ENCODE data around the gene BEND7. TPM values are rescaled to one million over a fixed set of nuclear protein-coding genes. Genes with fewer than 3 reads are reported as not detected.

The BEND7 gene
- total RNA-seq, 1 donor from 2014 or later: 15.8 TPM

DNA sequence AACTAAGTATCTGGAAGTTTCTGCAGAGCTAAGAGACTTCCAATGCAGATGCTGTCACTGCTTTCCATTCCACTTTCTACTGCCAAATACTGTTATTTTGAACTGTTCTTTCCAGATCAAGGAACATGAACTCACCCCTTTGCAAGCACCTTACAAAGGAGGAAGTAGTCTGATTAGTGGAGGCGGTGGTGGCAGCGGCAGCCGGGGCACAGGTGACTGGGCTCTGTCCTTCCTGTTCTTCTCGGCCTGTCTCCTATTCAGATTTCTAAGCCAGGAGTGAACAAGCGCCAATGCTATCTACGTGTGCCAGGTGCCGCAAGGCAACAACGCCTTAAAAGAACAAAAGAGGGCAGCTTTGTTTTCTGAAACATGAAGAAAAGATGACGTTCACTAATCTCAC is 44.9 kb downstream of the BEND7 start:
- no peak for DNase-seq (ENCODE audit: low spot score)
- no peak for TF ChIP-seq CTCF (IDR thresholded peaks at IDR 0.05)
- Mint-ChIP-seq H3K27me3 (ENCODE audit: low read depth) (no peaks in the 10 kb centered on the region), H3K4me1 (ENCODE audit: low read depth) (no peaks in the 10 kb centered on the region), H3K4me3 (ENCODE audit: unreplicated experiment) (no peak overlapping the region), H3K36me3 (ENCODE audit: low read depth) (peaks cover 7% of the 10 kb centered on the region), H3K9me3 (ENCODE audit: low read depth) (no peaks in the 10 kb centered on the region), H3K27ac (ENCODE audit: unreplicated experiment) (no peak overlapping the region)

GRCh38 chr10:13483073-13483472 is 45.7 kb downstream of the BEND7 start:
- no peak overlapping the region for H3K27ac Mint-ChIP-seq (ENCODE audit: unreplicated experiment)
- H3K4me3 Mint-ChIP-seq (ENCODE audit: unreplicated experiment): no peak overlapping the region
- no peaks in the 10 kb centered on the region for H3K4me1 Mint-ChIP-seq (ENCODE audit: low read depth)
- no peak for TF ChIP-seq CTCF (IDR thresholded peaks at IDR 0.05)
- no peaks in the 10 kb centered on the region for H3K27me3 Mint-ChIP-seq (ENCODE audit: low read depth)
- no peak for DNase-seq (ENCODE audit: low spot score)
- H3K36me3 Mint-ChIP-seq (ENCODE audit: low read depth): peaks cover 7% of the 10 kb centered on the region
- H3K9me3 Mint-ChIP-seq (ENCODE audit: low read depth): no peaks in the 10 kb centered on the region

GRCh38 chr10:13481690-13482089 is 47.1 kb downstream of the BEND7 start:
- Mint-ChIP-seq H3K9me3 (ENCODE audit: low read depth) (no peaks in the 10 kb centered on the region), H3K4me3 (ENCODE audit: unreplicated experiment) (no peak overlapping the region), H3K27me3 (ENCODE audit: low read depth) (no peaks in the 10 kb centered on the region), H3K27ac (ENCODE audit: unreplicated experiment) (no peak overlapping the region), H3K36me3 (ENCODE audit: low read depth) (peaks cover 7% of the 10 kb centered on the region), H3K4me1 (ENCODE audit: low read depth) (no peaks in the 10 kb centered on the region)
- DNase-seq (ENCODE audit: low spot score): no peak
- no peak for TF ChIP-seq CTCF (IDR thresholded peaks at IDR 0.05)

DNA sequence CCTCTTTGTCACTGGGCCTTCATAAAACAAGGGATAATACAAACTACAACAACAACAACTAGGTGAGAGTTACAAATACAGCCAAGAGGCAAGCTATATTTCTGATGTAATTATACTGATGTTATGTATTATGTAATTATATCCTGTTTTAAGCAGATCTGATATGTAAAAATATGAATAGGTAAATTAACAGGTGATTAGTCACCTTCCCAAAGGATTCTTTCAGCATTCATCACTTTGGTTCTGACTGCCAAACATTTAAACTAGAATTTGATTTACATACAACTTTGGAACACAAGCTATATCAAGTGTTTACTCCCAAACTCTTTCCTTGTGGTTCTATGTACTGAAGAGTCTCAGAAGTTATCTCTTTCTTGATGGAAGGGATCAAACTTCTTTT is 53.7 kb downstream of the BEND7 start:
- DNase-seq (ENCODE audit: low spot score): no peak
- Mint-ChIP-seq H3K9me3 (ENCODE audit: low read depth) (no peaks in the 10 kb centered on the region), H3K4me1 (ENCODE audit: low read depth) (no peaks in the 10 kb centered on the region)

DNA sequence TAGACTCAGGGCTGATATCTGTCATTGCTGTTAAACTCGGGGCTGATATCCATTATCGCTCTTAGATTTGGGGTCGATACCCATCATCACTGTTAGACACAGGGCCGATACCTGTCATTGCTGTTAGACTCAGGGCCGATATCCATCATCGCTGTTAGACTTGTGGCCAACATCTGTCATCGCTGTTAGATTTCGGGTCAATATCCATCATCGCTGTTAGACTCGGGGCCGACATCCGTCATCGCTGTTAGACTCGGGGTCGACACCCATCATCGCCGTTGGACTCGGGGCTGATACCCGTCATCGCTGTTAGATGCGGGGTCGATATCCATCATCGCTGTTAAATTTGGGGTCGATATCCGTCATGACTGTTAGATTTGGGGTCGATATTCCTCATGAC is 54.8 kb downstream of the BEND7 start:
- no peaks in the 10 kb centered on the region for H3K4me1 Mint-ChIP-seq (ENCODE audit: low read depth)
- H3K36me3 Mint-ChIP-seq (ENCODE audit: low read depth): no peaks in the 10 kb centered on the region
- H3K27me3 Mint-ChIP-seq (ENCODE audit: low read depth): no peaks in the 10 kb centered on the region
- no peak for TF ChIP-seq CTCF (IDR thresholded peaks at IDR 0.05)
- no peak overlapping the region for H3K27ac Mint-ChIP-seq (ENCODE audit: unreplicated experiment)
- H3K4me3 Mint-ChIP-seq (ENCODE audit: unreplicated experiment): no peak overlapping the region
- no peak for DNase-seq (ENCODE audit: low spot score)
- H3K9me3 Mint-ChIP-seq (ENCODE audit: low read depth): no peaks in the 10 kb centered on the region

More for the DNA sequence above, 53.7 kb downstream of the BEND7 start:
- Mint-ChIP-seq H3K27me3 (ENCODE audit: low read depth) (no peaks in the 10 kb centered on the region), H3K4me3 (ENCODE audit: unreplicated experiment) (no peak overlapping the region), H3K36me3 (ENCODE audit: low read depth) (peaks cover 2% of the 10 kb centered on the region), H3K27ac (ENCODE audit: unreplicated experiment) (no peak overlapping the region)
- TF ChIP-seq CTCF (IDR thresholded peaks at IDR 0.05): no peak

All from chondrocyte (in vitro differentiated cells).